NCI-H446 treated with DMSO at 0.1 percent for 48 hours (cell line): ENCODE data around the gene LAPTM5.

Experiments
- DNase-seq: peaks from one replicate; lab custom pipeline; 2025; lab: John Stamatoyannopoulos, UW

Gene LAPTM5

DNA sequence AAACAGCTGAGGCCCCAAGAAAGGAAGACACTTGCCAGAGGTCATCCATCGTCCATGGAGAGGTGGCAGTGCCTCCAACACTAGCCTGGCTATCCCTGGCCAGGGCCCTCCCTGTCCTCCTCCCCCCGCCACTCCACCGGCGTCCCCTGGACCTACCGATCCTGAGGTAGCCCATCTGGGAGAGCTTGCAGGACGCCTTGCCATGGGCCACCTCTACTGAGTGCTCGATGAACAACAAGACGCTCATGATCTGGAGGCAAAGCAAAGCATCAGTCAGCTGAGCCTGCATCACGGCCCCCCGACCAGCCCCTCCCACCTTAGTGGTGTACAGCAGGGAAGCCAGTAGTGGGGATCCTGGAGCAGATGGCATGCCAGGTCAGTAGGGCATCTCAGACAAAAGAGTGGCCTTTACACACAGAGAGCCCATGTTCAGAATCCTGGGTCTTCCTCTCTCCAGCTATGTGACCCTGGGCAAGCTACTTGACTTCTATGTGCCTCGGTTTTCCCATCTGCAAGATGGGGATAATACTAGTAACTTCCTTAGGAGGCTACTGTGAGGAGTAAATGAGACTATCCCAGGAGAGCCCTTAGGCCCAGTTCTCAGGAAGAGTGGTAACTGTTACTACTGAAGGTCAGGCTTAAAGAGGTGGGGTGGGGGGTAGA is 15.1 kb downstream of the LAPTM5 start:
- no peak for DNase-seq

DNA sequence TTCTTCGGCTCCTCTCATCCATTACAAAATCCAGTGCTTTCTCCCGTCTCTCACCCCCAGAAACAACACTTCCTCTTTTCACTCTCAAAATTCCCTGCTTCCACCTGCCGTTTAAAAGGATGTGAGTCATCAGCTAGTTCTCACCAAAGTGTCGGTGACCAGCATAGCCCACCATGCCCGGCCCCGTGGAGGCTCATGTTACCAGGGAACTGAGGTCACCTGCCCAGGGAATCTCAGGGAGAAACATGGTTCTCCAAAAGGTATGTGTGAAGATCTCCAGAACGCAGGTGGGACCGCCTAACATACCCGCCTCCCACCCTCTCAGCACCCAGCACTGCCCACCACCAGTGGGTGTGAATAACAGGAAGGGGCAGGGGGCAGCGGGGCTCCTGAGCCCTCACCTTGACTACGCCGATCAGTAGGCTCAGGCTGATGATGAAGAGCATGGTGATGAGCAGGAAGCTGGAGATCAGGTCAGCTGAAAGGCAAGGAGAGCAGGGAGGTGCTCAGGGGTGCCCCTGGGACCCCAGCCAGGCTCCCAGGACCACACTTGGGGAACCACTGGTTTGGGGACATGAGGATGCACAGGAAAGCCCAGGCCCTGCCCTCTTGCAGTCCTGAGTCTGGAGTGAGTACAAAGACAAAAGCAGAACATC is 16.2 kb downstream of the LAPTM5 start:
- no peak for DNase-seq

DNA sequence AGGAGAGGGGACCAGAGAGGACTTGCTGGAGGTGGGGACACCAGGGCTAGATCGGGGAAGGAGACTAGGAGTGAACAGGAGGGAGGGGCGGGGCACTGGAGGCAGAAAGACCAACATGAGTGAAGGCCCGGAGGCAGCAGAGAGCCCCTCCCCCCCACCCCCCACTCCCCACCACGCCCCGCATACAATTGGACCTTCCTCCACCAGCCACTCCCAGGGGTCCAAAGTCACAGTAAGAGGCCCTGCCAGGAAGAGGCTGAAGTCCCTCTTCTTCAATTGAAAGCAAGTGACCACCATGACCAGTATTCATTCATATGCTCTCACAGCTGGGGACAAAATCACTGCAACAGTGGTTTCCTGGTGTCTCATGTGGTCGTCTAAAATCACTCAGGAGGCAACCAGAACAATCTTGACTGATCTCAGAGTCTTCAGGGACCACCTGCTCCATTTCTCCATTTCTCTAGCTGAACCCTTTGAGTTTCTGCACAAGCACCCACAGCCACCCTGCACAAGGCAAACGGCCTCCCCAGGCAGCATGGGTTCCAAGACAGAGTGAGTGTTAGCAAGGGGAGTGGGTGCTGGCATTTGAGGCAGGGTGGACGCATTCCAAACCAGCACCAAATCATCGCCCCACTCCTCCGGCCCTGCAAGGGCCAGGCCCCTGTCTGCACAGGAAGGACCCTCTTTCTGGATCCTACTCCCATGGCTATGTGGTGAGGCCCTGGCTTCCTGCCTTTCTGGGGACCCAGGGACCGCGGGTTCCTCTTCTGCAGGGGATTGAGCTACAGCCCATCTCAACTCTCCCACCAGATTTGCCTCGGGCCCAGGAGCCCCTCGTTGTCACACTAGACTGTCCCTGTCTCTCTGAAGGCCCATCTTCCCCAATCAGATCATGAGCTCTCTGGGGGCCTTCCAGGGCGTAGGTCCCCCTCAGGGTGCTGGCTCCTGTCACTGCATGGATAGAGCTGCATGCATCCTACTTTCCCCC is 17.0 kb downstream of the LAPTM5 start:
- no peak for DNase-seq

DNA sequence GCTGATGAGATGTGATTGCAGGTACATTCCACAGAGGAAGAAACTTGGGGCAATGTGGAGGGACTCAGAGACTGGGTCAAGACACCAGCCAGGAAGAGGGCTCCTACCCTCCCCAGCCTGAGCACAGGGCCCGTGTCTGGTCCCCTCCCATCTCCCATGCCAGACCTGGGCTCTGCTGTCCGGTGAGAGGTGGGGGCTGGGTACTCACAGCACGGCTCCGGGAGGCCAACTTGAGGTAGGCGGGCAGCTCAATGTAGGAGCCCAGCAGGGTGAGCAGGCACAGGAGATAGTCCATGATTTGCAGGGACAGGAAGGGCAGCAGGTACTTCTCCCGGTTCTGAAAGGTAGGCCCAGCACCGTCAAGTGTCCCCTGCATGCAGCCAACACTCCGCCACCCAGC is 18.0 kb downstream of the LAPTM5 start:
- DNase-seq: no peak

DNA sequence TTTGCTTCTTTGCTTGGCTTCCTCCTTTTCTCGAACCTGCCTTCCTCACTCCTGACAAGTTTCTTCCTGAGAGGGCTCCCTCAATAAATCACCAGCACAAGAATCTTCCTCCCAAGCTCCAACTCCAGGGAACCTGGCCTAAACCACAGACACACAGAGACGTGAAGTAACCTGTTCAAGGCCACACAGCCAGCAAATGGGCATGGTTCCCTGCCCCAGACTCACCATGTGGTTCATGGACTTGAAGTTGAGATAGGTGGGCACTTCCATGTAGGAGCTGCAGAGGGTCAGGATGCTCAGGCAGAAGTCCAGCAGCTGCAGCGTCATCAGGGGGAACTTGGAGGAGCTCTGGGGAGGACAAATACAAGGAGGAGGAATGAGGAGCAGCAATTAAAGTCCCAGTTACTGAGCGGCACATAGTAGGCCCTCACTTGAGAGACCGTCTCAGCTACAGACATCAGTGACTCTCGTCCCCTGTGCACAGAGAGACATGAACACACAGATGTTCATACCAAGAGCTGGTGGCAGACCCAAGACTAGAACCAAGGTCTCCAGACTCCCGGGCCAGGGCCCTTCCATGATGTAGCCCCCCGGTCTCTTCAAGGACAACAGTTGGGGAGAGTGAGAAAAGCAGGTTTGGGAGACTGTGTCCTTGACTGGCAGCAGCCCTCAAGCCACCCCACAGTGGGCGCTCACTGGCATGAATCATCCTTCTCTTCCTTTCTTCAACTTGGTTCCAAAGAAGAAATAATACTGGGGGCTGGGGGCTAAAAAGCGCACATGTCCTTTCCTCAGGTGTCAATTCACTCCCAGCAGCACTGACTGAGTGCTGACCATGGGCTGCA is 18.6 kb downstream of the LAPTM5 start:
- DNase-seq: no peak

DNA sequence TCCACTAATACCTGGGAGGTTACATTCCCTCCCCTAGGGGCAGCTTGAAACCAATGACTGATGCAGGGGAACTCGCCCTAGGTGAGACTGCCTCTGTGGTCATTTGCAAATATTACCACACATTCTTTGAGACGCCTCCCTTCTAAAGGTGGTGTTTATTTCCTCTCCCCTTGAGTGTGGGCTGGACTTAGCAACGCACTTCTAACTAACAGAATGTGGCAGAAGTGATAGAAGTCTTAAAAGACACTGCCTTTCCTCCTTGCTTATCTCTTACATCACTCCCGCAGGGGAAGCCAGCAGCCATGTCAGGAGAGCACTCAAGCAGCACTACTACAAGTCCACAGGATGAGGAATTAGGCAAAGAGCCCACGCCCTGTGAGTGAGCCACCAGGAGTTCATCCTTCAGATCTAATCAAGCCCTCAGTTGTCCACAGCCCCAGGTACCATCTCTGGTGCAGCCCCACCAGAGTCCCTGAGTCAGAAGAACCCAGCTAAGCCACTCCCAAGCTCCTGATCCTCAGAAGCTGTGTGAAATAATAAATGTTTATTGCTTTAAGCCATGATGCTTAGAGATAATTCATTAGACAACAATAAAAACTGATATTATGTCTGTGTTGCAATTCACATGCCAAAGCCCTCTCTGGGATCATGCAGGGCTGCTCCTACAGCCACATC is 19.4 kb downstream of the LAPTM5 start:
- no peak for DNase-seq

DNA sequence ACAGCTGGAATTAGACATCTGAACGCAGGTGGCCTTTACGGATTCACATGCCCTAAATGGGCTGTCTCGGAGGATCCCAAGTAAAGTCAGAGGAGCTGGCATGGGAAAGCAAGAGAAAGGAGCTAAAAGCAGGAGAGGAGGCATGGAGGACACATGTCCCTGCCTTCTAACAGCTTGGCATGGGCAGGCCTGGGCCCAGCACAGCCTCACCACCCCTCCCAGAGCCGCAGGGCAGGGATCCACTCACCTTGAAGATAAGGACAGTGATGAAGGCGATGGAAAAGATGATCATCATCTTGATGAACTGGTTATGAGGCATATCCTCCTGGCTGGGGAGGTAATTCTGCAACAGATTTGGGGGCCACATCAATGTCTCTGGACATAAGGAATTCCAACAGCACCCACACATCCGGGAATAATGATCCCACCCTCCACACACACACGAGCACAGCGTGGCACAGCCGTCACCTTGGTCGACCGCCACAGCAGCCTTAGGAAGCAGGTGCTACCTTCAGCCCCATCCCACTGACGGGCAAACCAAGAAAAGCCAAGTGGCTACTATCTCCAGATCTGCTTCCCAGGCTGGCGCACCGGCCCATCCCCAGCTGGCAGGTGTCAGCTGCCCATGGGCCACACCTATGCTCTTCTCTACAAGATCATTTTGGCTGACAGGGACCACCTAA is 20.1 kb downstream of the LAPTM5 start:
- no peak for DNase-seq

DNA sequence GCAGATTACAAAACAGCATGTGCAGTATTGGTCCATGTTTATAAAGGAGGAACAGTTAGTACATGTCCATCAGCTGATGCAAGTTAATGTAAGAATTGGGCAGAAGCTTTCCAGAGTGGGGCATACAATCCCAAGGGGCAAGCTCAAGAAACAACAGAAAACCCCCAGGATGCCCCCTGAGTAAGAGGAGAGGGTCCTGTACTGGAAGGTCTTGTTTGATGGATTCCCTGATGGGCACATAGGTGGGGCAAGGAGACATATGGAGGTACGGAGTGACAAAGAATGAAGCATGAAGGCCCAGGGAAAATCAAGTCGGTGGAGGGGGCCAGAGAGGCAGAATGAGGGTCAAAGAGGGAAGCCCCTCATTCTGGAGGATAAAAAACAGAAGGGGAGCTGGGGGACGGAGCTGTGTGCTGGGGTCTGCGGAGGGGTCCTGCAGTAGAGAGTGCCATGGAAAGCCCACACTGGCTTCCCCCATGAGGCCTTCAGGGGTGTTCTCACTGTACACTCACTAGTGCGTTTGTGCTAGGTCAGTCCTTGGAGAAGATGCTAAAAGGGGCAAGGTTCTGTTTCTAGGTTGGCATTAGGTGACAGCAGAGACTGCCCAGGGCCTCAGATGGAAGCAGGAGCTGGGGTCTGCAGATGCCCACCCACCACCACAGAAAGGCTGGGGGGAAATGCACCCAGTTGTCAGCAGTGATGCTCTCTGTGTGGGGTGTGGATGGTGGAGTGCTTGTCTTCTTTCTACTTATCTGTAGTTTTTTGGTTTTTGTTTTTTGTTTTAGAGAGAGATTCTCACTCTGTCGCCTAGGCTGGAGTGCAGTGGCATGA is 21.7 kb downstream of the LAPTM5 start:
- DNase-seq: no peak

DNA sequence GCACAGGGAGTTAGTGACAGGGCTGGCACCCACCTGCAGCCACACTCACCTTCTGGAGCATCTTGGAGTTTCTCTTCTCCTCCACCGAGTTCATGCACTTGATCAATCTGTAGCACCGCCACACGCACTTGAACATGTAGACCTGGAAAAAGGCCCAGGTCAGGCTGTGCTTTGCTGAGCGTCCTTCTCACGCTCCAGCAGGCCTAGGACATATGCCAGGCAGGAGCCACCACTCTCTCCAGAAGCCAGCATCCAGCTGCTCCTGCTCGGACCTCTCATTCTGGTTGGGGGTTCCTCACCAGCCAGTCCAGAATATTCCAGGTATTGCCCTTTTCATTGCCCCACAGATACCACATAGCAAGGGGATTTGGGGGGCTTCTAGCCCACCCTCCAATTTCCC is 22.4 kb downstream of the LAPTM5 start:
- DNase-seq: no peak

DNA sequence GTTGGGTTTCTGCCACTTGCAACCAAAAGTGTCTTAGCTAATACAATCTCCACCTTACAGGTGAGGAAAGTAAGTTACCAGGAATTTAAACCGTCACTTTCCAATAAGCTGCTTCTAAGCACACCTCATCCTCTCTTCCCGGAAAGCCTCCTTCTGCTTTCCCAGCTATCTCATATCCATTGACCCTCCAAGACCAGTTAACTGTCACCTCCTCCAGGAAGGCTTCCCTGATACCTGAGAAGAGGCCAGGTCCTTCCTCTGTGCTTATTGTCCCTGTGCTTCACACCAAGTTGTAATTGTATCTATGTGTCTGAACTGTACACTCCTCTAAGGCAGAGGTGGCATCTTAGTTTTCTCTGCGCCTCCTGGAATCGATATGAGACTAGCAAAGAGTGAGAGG is 23.0 kb downstream of the LAPTM5 start:
- no peak for DNase-seq

DNA sequence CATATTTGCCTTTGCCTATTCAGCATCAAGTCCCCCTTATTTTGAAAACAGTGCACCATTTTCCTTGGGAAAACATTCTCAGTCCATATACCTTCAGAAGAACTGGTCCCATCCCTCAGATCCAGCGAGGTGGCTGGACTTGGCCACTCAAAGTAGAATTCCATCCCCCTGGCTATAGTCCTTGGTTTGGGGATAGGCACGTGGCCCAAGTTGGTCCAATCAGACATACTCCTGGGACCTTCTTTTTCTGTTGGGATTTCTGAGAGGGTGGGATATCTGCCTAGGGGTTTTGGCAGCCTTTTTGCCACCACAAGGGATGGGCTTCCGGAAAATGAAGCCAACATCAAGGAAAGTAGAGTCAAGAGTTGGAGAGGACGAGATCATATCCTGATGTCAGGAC is 23.5 kb downstream of the LAPTM5 start:
- no peak for DNase-seq

DNA sequence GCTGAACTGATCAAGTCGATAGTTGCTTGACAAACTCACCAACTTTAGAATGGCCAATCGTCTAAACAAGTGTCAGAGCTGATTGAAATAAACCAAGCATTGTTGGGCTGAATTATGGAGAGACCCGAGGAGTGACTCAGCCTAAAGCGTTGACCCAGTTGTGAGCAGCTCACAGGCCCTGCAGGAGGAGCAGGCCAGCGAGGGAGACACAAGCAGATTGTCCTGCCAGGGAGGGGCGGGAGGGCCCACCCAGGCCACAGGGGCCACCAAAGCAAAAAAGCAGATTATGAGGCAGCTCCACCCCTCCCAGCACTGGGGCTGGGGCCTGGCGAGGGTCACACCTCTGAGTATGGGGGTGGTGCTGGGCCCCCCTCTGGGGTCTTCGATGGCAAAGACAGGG is 24.1 kb downstream of the LAPTM5 start:
- DNase-seq: no peak

DNA sequence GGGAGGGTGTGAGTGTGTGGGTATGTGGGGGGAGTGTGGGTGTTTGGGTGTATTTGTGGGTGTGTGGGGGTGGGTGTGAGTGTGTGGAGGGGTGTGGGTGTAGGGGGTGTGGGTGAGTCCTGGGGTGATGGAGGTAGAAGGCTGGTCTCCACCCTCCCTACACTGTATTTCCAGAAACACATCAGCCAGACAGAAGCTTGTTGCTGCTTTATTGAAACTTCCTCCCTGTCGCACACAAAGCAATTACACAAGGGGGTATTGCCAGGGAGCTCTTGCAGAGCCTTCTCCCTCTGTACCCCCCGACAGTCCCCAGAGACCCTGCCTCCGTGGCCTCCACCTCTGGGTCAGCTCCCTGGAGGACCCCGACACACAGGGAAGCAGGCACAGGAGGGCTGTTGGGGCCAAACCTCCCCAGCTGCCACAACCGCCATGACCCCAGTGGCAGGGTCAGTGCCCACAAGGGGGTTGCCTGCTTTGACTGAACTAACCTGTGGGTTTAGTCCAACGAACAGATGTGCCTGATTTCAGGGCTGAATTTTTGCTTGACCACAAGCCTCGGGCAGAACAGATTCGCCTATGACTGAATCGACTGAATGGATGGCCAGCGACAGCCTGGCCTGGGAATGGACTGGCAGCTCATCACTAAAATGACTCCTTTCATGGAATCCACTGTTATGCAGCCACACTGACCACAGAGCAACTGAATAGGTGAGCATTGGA is 25.1 kb downstream of the LAPTM5 start:
- no peak for DNase-seq

DNA sequence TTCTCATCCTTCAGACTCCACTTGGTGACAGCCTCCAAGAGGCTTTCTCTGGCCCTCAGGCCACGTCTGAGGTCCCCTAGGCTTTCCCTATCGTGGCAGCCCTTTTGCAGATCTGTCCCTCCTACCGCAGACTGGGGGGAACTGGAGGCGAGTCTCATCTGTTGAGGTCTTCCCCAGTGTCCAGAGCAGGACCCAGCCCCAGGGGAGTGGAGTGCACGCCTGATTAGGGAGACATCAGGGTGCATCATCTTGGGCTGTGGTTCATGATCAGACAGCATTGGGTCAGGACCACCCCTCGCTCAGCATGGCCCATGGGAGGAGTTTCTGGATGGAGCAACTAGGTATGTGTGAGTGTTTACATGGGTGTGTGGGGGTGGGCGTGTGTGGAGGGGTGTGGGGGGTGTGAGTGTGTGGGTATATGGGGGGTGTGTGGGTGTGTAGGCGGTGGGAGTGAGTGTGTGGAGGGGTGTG is 25.7 kb downstream of the LAPTM5 start:
- DNase-seq: no peak

DNA sequence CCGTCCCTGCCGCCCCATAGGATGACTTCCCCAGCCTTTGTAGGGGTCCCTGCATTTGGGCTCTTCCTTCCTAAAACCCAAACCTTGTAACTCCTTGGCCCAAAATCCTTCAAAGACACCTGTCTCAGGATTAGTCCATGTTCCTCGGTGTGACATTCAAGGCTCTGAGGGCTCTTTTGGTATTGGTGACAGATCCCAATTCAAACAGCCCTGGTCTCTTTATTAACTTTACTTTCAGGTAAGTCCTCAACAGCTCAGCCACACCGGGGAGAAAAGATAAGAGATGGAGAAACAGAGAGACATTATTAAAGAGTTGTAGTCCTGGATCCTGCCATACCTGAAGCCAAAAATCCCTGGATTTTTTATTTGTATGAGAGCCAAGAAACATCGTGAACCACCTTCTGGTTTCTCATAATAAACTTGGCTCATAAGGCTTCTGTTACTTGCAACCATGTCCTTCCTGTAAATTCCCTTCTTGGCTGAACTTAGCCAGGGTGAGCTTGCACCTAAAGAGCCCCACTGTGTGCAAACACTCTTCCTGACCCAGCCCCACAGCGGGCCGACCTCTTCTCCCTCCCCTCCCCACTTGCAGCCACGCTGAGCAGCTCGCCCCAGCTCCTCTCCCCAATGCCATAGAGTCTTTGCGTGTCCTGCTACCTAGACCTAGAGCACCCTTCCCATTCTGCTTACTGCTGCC is 26.3 kb downstream of the LAPTM5 start:
- no peak for DNase-seq

DNA sequence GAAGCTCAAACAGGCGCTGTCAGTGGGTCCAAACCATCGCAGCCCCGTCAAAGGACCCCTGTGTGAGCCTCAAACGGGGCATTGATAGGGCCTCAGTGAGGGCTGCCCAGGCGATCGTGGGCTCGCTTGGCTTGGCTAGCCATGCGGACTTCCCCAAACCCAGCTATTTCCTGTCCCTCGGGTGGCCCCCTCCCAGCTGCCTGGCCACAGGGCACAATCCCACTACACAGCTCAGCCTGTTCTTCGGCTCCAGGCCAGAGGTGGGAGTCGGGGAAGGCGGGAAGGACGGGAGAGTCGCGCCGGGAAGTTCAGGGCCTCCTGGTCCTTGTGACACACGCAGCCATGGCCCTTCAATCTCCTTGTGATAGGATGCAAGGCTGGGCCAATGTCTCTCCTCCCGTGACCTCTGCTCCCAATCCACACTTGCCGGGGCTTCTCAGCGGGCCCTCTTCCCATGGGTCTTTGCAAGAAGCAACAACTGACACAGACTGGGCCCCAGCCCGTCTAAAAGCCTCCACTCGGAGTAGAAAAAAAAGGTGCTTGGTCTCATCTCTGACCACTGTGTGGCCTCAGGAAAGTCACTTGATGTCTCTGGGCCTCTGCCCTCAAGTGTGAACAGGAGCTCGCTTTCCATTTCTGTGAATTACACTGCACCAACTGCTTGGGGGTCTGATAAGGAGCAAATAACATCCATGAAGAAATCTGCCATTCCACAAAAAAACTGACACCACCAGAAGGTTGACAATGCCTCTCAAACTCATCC is 27.0 kb downstream of the LAPTM5 start:
- DNase-seq: no peak

DNA sequence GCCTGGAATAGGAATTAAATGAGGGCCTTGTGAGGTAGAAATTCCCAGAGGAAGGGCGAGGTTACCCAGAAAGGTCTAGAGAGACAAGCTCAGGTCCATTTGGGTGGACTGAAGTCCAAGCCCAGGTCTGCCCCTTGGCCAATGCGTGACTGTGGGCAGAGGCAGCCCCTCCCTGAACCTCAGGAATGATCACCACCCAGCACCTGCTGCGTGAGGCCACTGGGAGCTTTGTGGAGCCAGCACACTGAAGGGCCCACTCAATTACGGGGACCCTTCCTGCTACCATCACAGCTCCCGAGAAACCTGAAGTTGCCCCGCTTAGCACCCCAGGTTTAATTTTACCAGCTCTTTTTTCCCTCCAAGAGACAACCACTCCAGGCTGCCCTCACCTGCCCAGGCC is 27.7 kb downstream of the LAPTM5 start:
- no peak for DNase-seq
